CD4-positive, alpha-beta T cell treated with Interferon gamma for 1 hour (primary cell): ENCODE data around the gene NTRK2.

Experiments used
- DNase-seq: peaks from one replicate; pipeline ENCODE4 v3.0.0-alpha.2; 2020

Gene NTRK2

GRCh38 chr9:84823421-84824271, 154.1 kb downstream of the NTRK2 start:
- DNase-seq, result no peak

- no peak for DNase-seq
Observed at GRCh38 chr9:84827216-84827765, 157.8 kb downstream of the NTRK2 start.

- no peak for DNase-seq
Observed at GRCh38 chr9:84828046-84828445, 158.5 kb downstream of the NTRK2 start.

GRCh38 chr9:84829471-84829870, 159.9 kb downstream of the NTRK2 start:
- DNase-seq, result no peak

- DNase-seq, result no peak
Observed at GRCh38 chr9:84829997-84830696, 160.6 kb downstream of the NTRK2 start.

GRCh38 chr9:84831377-84831776, 161.8 kb downstream of the NTRK2 start:
- DNase-seq, result no peak

- no peak for DNase-seq
Observed at GRCh38 chr9:84832453-84832852, 162.9 kb downstream of the NTRK2 start.

GRCh38 chr9:84834426-84834825, 164.9 kb downstream of the NTRK2 start:
- DNase-seq, result no peak

- no peak for DNase-seq
Observed at GRCh38 chr9:84835745-84836144, 166.2 kb downstream of the NTRK2 start.

- no peak for DNase-seq
Observed at GRCh38 chr9:84838879-84839278, 169.3 kb downstream of the NTRK2 start.

- DNase-seq, result no peak
Observed at GRCh38 chr9:84839541-84839940, 170.0 kb downstream of the NTRK2 start.

- DNase-seq, result no peak
Observed at GRCh38 chr9:84841931-84842330, 172.4 kb downstream of the NTRK2 start.

GRCh38 chr9:84843175-84843824, 173.8 kb downstream of the NTRK2 start:
- no peak for DNase-seq

GRCh38 chr9:84845956-84846900, 176.7 kb downstream of the NTRK2 start:
- no peak for DNase-seq

- no peak for DNase-seq
Observed at GRCh38 chr9:84846906-84847305, 177.4 kb downstream of the NTRK2 start.

- no peak for DNase-seq
Observed at GRCh38 chr9:84849049-84849448, 179.5 kb downstream of the NTRK2 start.

GRCh38 chr9:84850830-84851392, 181.4 kb downstream of the NTRK2 start:
- no peak for DNase-seq

- no peak for DNase-seq
Observed at GRCh38 chr9:84851935-84852585, 182.5 kb downstream of the NTRK2 start.

GRCh38 chr9:84852617-84853301, 183.2 kb downstream of the NTRK2 start:
- no peak for DNase-seq

GRCh38 chr9:84856181-84856632, 186.7 kb downstream of the NTRK2 start:
- DNase-seq, result no peak

- DNase-seq, result no peak
Observed at GRCh38 chr9:84857211-84857610, 187.7 kb downstream of the NTRK2 start.
